Inflammatory macrophage (primary cell): ENCODE data around the gene VAV1.
"Not testable (repeated sequence)": the region's sequence is repeated elsewhere in the genome, so short reads cannot be mapped to it uniquely, and the experiment has no call there.

ENCODE experiments used
- DNase-seq, 2 donors: peaks; one replicate each; pipeline ENCODE4 v3.0.0-alpha.2; 2020 to 2022

VAV1 gene

DNA sequence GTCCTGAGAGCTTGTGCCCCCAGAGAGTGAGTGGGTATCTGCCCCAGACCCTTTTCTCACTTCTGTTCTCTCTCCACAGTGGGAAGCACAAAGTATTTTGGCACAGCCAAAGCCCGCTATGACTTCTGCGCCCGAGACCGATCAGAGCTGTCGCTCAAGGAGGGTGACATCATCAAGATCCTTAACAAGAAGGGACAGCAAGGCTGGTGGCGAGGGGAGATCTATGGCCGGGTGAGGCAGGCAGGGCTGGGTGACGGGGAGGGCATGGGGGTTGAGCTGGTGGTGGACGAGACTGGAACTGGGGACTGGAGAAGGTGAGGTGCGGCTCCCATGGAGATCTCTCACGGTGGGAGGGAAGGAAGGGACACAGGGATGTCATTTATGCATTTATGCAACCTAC is 81.4 kb downstream of the VAV1 start:
- DNase-seq, result no peak

DNA sequence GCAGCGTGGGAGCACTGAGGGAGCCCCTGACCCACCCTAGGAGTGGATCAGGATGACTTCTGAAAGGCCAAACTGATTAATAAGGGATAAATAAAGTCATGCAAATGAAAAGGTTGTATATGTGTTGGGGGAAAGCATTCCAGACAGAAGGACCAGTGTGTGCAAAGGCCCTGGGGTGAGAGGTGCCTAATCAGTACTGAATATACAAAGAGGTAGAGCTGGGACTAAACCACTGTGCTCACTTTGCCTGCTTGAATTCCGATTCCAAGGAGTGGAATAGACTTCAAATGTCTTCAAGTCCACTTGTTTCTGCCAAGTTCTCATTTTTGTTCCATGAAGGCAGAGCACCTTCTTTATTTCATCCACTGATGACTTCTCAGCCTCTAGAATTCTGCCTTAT is 82.2 kb downstream of the VAV1 start:
- DNase-seq, result no peak

DNA sequence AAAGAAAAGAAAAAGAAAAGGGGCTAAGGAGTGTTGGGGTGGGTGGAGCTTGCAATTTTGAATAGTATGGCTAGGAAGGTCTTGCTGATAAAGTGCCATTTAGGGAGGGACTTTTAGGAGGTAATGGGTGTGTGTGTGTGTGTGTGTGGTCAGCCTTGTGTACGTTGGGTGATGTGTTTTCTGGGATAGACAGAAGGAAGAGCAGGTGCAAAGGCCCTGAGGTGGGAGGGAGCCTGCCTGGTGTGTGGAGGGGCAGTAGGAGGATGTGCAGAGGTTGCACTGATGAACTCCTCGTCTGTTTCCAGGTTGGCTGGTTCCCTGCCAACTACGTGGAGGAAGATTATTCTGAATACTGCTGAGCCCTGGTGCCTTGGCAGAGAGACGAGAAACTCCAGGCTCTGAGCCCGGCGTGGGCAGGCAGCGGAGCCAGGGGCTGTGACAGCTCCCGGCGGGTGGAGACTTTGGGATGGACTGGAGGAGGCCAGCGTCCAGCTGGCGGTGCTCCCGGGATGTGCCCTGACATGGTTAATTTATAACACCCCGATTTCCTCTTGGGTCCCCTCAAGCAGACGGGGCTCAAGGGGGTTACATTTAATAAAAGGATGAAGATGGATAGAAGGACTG is 84.4 kb downstream of the VAV1 start:
- no peak for DNase-seq

DNA sequence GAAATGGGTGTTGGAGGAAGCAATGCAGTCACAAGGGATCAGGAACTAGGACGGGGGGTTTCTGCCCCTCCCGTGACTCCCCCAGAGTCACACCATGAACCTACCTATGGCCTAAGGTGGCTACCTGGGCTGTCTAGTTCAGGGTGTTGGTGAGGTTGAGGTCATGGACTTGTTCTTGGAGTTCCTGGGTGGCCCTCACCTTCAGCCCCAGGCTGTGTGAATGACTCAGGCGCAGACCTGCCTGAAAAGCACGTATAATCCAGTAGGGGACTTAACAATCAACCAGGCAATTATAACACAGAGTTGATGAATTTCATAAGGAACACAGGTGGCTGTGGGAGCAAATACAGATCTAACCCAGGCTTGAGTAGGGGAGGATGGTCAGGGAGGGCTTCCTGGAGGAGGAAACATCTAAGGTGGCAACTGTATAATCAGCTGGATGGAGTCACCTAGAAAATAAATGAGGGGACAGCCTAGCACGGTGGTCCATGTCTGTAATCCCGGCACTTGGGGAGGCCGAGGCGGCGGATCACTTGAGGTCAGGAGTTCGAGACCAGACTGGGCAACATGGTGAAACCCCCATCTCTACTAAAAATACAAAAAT is 89.3 kb downstream of the VAV1 start:
- no peak for DNase-seq

DNA sequence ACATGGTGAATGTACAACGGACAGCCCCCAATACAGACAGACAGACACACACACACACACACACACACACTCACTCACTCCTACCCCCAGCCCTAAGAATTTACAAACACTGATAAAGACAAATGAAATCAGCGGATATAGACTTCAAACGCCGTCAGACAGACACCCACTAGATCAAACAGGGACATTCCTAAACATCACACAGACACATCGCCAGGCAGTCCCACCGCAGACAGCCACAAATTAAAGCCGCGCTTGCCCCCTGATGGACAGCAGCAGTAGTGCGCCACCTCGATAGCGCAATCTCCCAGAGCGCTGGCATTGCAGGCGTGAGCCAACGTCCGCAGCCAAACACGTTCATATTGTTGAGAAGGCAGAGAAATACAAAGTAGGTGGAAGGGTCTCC is 90.2 kb downstream of the VAV1 start:
- DNase-seq, result peak; percentile 90 to 93

DNA sequence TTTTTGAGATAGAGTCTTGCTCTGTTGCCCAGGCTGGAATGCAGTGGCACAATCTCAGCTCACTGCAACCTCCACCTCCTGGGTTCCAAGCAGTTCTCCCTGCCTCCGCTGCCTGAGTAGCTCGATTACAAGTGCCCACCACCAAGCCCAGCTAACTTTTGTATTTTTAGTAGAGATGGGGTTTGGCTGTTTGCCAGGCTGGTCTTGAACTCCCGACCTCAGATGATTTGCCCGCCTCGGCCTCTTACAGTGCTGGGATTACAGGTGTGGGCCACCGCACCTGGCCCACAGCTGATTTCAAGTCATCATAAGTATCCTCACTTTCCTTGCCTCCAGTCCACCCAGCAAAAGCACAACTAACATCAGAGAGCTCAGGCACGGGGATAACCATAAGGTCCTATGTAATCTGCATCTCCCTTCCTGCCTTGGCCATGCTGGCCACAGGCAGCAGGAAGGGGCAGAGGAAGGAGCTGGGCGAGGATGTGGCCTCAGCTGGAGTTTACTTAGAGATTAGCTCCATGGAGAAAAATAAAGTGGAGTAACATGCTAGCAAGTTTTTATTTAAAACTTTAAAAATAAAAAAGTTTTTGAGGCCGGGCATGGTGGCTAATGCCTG is 91.9 kb downstream of the VAV1 start:
- DNase-seq, result no peak

DNA sequence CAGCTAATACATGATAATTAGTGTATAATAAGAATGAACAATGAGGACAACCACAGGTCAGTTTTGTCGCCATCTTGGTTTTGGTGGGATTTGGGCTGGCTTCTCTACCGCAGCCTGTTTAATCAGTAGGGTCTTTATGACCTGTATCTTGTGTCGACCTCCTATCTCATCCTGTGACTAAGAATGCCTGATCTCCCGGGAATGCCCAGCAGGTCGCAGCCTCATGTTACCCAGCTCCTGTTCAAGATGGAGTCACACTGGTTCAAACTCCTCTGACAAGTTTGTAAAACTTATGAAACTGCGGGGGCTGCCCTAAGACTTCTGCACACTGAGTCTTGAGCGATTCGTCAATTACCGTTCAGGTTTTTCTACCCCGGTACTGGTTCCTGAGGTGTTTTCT is 93.3 kb downstream of the VAV1 start:
- DNase-seq, result no peak

DNA sequence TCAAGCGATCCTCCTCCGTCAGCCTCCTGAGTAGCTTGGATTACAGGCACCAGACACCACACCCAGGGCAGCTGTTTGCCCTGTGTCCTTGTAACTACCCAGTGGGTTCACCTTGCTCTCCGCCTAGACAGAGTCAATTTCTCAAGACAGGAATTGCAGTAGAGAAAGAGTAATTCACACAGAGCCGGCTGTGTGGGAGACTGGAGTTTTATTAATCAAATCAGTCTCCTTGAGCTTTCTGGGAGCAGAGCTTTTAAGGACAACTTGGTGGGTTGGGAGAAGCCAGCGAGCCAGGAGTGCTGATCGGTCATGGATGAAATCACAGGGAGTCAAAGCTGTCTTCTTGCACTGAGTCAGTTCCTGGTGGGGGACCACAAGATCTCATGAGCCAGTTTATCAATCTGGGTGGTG is 94.2 kb downstream of the VAV1 start:
- peak; percentile 57 to 76 for DNase-seq

DNA sequence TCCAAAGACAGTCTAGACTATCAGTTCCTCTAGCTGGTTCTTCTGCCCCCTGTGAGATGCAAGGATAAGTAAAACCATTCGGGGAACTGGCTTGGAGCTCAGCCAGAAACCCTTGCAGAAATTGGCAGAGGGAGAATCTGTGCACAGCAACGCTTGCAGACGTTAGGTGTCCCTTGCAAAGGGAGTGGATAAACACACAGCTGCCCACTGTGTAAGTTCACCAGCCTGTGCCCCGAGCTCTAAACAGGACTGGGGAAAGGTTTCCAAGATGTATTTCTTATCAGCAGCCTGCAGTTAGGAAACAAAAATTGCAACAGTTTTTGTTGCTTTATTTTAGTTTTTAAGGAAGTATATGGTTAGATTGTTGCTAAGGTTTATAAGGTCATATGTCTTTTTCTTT is 95.8 kb downstream of the VAV1 start:
- peak; percentile 73 to 89 for DNase-seq

DNA sequence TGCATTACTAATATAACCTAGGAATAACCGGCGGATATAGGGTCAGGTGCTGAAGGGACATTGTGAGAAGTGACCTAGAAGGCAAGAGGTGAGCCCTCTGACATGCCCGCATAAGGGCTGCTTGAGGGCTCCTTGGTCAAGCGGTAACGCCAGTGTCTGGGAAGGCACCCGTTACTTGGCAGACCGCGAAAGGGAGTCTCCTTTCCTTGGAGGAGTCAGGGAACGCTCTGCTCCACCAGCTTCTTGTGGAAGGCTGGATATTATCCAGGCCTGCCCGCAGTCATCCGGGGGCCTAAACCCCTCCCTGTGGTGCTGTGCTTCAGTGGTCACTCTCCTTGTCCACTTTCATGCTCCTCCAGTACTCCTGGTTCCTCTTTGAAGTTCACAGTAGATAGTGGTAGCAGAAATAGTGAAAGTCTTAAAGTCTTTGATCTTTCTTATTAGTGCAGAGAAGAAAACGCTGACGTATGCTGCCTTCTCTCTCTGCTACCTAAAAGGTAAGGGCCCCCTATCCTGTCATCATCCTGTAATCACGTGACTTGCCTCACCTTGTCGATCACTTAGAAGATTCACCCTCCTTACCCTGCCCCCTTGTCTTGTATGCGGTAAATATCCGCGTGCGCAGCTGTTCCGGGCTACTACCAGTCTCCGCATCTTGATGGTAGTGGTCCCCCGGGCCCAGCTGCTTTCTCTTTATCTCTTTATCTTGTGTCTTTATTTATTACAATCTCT is 96.8 kb downstream of the VAV1 start:
- DNase-seq, result not testable (repeated sequence)

DNA sequence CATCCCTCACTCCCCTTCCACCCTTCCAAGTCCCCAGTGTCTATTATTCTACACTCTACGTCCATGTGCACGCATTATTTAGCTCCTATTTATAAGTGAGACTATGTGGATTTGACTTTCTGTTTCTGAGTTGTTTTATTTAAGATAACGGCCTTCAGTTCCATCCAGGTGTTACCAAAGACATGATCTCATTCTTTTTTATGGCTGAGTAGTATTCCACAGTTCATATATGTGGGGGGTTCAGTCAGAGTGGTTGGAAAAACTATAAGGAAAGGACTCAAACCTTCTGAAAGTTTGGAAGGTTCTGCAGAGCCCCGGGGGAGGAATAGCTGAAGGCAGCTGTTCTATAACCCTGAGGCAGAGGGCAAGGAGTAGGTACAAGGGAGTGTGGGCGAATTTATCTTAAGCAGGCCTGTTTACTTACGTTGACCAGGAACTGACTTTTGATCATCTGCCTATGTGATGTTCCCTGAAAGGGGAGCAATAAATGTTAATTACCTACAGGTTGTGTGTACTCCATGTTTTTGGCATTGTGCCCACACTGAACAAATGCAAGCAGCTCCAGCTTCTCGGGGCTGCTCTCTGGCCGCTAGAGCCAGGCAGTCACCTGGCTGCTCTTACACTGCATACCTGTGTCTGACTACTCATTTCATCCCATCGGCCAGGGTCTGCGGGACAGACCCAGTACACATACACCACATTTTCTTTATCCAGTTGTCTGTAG is 101.4 kb downstream of the VAV1 start:
- DNase-seq, result no peak

DNA sequence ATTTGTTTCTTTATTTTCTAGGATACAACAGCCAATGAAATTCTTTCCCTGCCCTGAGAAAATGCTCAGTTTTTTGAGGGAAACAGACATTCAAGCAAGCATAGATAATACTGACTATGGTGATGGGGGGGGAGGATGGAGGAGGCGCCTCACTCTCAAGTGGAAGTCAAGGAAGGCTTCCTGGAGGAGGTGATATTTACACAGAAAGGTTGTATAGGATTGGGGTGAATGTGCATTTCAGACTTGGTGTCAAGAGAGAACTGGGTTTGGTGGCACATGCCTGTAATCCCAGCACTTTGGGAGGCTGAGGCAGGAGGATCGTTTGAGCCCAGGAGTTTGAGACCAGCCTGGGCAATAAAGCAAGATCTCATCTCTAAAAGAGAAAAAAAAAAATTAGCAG is 102.7 kb downstream of the VAV1 start:
- DNase-seq, result no peak

DNA sequence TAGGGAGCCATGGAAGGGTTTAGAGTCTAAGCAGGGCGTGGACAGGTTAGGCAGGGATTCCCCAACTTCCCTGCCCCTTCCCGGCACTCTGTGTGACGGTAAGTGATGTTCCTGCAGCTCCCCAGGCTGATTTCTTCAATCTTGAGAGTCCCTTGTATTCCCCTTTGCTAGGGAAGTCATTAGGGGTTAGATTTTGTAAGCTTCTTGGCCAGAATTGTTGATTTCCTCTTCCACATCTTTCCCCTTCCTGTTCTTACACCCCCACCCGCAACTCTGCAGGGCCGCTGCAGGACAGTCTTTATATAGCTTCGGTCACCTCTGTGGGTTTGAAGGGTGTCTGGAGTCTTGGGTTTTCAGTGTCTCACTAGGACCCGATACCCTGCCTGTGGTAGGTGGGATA is 104.2 kb downstream of the VAV1 start:
- peak; percentile 68 to 73 for DNase-seq

DNA sequence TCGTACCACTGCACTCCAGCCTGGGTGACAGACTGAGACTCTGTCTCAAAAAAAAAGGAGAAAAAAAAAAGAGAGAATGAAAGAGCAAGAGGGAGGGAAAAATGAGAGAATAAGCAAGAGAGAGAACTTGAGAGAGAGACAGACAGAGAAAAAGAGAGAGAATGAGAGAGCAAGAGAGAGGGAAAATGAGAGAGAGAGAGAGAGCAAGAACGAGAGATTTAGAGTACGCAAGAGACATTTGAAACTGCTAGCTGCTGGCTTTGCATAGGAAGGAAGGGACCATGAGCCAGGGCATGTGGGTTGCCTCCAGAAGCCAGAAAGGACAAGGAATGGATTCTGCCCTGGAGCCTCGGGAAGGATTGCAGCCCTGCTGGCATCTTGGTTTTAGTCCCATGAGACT is 105.3 kb downstream of the VAV1 start:
- DNase-seq, result no peak

DNA sequence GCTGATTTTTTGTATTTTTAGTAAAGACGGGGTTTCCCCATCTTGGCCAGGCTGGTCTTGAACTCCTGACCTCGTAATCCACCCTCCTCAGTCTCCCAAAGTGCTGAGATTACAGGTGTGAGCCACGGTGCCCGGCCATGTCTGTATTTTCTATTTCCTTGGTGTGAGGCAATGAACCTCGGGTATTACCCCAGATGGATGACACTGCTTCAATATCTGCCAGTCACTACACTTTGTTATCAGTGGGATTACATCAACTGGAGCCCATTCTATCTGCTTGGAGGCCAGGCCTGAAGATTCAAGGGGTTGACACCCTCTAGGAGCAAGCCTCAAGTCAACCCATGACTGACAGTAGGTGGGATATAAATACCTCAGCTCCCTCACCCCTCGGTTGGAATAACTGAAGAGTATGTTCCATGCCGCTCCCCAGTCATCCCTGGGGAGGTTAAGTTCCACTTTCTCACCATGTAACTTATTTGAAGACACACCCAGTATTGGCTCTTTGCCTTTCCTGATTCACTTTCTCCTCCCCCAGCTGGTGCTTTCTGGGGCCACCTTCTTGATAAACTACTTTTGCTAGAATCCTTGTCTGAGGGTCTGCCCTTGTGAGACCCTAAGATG is 113.9 kb downstream of the VAV1 start:
- DNase-seq, result peak in 1 of 2 donors; percentile 36

DNA sequence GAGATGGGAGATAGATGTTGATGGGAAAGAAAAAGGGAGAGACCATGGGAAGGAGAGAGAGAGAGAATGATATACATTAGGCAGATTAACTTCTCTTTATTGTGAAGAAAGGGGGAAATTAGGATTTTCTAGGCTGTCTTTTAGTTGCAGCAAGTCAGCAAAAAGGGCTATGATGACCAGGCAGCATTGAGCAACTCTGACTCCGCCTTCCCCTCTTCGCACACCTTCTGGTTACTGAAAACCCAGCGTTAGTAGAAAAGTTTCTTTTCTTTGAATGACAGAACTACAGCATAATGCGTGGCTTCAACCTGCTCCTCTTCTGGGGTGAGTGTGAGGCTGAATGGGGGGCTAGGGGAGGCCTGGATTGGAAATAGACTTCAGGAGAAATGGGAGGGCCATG is 114.8 kb downstream of the VAV1 start, which contains the start of gene ADGRE1:
Gene ADGRE1 (plus strand): TSS at position 264 of the 400 bp plus-strand sequence. CDS start 30 bp downstream, at position 294.
- peak; percentile 53 to 64 for DNase-seq

DNA sequence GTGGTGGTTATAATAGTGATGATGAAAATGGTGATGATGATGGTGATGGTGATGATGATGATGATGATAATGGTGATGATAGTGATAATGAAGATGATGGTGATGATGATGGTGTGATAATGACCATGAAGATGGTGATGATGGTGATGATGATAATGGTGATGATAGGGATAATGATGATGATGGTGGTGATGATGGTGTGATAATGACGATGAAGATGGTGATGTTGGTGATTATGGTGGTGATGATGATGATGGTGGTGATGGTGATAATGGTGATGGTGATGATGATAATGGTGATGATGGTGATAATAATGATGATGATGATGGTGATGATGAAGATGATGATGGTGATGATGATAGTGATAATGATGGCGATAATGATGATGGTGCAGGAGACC is 116.5 kb downstream of the VAV1 start:
- no peak for DNase-seq

DNA sequence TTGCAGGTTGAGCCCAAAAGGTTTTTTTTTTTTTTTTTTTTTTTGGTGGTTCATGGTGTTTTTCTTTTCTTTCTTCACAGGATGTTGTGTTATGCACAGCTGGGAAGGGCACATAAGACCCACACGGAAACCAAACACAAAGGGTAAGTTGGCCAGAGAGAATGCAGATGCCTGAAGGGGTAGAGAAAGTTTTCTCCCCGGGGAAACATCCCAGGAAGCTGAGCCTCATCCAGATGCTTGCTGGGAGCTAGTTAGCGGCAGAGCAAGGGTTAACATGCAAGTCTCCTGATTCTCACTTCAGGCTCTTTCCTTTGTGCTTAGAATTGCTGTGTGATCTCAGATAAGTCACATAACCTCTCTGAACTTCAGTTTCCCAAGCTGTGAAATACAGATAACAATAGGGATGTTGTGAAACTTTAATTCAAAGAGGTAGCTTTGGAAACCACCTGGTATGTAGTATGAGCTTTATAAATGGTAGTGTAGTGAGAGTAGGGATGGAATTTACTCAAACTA is 117.9 kb downstream of the VAV1 start:
- DNase-seq, result no peak

DNA sequence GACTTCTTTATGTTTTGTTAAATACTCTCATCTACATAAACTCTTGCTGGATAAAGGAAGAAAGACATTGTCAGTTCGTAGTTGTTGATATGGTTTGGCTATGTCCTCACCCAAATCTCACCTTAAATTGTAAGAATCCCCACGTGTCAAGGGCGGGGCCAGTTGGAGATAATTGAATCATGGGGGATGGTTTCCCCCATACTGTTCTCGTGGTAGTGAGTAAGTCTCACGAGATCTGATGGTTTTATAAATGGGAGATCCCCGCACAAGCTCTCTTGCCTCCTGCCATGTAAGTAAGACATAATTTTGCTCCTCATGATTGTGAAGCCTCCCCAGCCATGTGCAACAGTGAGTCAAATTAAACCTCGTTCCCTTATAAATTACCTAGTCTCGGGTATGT is 118.4 kb downstream of the VAV1 start:
- peak in 1 of 2 donors; percentile 8 for DNase-seq

DNA sequence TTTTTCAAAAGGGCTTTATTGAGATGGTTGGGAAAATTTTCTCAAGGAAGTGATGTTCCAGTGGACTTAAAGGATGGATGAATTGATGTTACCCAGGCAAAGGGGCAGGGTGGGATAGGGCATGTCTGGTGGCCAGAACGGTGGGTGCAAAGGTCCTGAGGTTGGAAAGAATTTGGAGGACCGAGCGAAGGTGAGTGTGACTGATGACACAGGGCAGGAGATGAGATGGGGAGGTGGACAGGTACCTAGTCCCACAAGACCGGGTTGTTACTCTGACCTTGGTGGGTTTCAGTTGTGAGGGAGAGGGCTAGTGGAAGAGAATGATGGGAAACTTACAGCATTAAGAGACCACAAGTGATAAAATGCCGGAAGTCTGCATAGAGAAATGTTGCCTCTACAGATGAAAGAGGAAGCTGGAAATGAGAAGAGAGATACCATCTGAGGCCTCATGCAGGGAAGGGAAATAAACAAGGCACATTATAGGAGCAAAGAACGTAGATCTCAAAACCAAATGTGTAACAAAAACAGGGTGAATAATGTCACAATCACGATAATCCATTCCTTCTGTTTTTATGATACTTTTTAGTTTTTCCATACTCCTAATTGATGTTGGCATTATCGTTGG is 119.4 kb downstream of the VAV1 start:
- DNase-seq, result peak; percentile 51 to 66

DNA sequence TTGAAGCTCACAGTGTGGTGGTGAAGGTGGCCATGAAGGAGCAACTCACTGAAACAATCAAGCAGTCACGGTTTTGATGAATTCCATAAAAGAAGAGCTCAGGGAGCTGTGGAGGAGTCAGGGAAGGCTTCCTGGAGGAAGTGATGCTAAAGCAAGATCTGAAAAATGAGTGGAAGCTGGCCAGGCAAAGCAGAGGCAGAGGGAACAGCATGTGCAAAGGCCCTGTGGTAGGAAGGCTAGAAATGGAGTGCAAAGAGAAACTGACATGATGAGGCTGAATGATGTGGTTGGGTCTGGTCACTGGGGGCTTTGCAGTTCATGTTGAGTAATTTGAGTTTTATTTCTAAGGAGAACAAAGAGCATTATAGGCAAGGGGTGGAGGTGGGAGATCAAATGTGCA is 121.8 kb downstream of the VAV1 start:
- DNase-seq, result no peak

DNA sequence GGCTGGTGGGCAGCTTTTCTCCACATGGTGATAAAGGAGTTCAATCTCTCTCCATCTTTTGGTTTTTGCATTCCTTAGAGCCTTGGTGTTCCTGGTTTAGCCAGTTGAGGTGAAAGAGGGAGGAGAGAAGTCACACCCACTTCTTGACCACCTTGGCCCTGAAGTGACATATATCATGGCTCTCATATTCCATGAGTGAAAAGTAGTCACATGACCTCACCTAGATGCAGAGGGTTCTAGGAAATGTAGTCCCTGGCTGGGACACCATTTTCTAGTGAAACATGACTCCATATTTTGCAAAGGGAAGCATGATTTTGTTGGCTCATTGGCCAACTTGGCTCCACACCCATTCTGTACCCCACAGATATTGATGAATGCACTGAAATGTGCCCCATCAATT is 130.9 kb downstream of the VAV1 start:
- DNase-seq, result no peak
